Right lung (tissue), 5 donors: Measurements from ENCODE around the gene USP4. TPM values are rescaled to one million over a fixed set of nuclear protein-coding genes. Genes with fewer than 3 reads are reported as not detected.
"Not testable (repeated sequence)": the region's sequence is repeated elsewhere in the genome, so short reads cannot be mapped to it uniquely, and the experiment has no call there.

Experiments
- DNase-seq, 2 donors: peaks; one replicate each; pipeline ENCODE4 v3.0.0-alpha.2; 2013
- polyA plus RNA-seq, 5 donors: library from polyadenylated mRNA; unstranded; fragments of 120-200 nt; gene quantifications; one replicate each; pipeline versions ENCODE4 v1.2.1 to v1.2.3, GENCODE V29; 2013; ENCODE audit warnings: inconsistent platforms in 1 of 5, low replicate concordance in 1 of 5; ENCODE audit not compliant: insufficient read length in 5 of 5, insufficient read depth in 1 of 5

Gene USP4
- polyA plus RNA-seq, 5 donors: 65.0 to 80.3 (median 72.7) TPM

- DNase-seq: no peak
These were observed 84.7 kb downstream of the USP4 start for GRCh38 chr3:49255112-49255511.

GRCh38 chr3:49253512-49253911, 86.3 kb downstream of the USP4 start:
- no peak for DNase-seq

GRCh38 chr3:49248840-49249227, 91.0 kb downstream of the USP4 start:
- DNase-seq: no peak

- DNase-seq: no peak
These were observed 95.2 kb downstream of the USP4 start for GRCh38 chr3:49244581-49245205.

GRCh38 chr3:49240091-49240490, 99.8 kb downstream of the USP4 start:
- not testable (repeated sequence) for DNase-seq

GRCh38 chr3:49238274-49239127, 101.4 kb downstream of the USP4 start:
- no peak for DNase-seq

GRCh38 chr3:49237344-49237743, 102.5 kb downstream of the USP4 start:
- no peak for DNase-seq

GRCh38 chr3:49236226-49236625, 103.6 kb downstream of the USP4 start:
- no peak for DNase-seq

- not testable (repeated sequence) for DNase-seq
These were observed 111.0 kb downstream of the USP4 start for GRCh38 chr3:49228817-49229216.

Other genes with a start within 250 kb of the USP4 start
- gene QRICH1, start 246.0 kb downstream of the USP4 start, polyA plus RNA-seq: 10 to 100 TPM; 73.2 to 89.8 (median 82.8) TPM
- 100 to 1,000 TPM; 269 to 316 (median 279) TPM for gene QARS1, start 235.3 kb downstream of the USP4 start, polyA plus RNA-seq
- 10 to 100 TPM; 39.1 to 52.9 (median 49.7) TPM for gene USP19, start 219.2 kb downstream of the USP4 start, polyA plus RNA-seq
- 100 to 1,000 TPM; 361 to 468 (median 423) TPM for gene LAMB2, start 207.0 kb downstream of the USP4 start, polyA plus RNA-seq
- 10 to 100 TPM; 18.0 to 25.2 (median 20.1) TPM for gene CCDC71, start 173.7 kb downstream of the USP4 start, polyA plus RNA-seq
- 10 to 100 TPM; 34.7 to 53.4 (median 45.1) TPM for gene KLHDC8B, start 168.5 kb downstream of the USP4 start, polyA plus RNA-seq
- 10 to 100 TPM; 10.8 to 13.4 (median 12.4) TPM for gene C3orf62, start 62.8 kb downstream of the USP4 start, polyA plus RNA-seq
- gene GPX1, start 18.3 kb upstream of the USP4 start, polyA plus RNA-seq: 100 to 1,000 TPM in 4 of 5 donors, 10 to 100 TPM in 1; 97.4 to 224 (median 122) TPM
- gene RHOA, start 71.9 kb upstream of the USP4 start, polyA plus RNA-seq: 100 to 1,000 TPM; 456 to 543 (median 472) TPM
- 10 to 100 TPM; 17.3 to 24.0 (median 20.9) TPM for gene TCTA, start 72.4 kb upstream of the USP4 start, polyA plus RNA-seq
- 10 to 100 TPM; 26.3 to 41.7 (median 29.9) TPM for gene AMT, start 82.4 kb upstream of the USP4 start, polyA plus RNA-seq
- 10 to 100 TPM; 22.7 to 30.5 (median 24.0) TPM for gene NICN1, start 89.3 kb upstream of the USP4 start, polyA plus RNA-seq
- gene DAG1, start 130.2 kb upstream of the USP4 start, polyA plus RNA-seq: 10 to 100 TPM; 43.0 to 62.1 (median 50.1) TPM
- under 1 TPM; 0.73 to 0.97 (median 0.81) TPM for gene BSN, start 214.4 kb upstream of the USP4 start, polyA plus RNA-seq